Measurements from ENCODE around the gene SNX5. TPM values are rescaled to one million over a fixed set of nuclear protein-coding genes. Genes with fewer than 3 reads are reported as not detected.
"Not testable (repeated sequence)": the region's sequence is repeated elsewhere in the genome, so short reads cannot be mapped to it uniquely, and the experiment has no call there.

The SNX5 gene
- total RNA-seq, 2 donors from 2014 or later = 46.7 to 48.2 TPM

DNA sequence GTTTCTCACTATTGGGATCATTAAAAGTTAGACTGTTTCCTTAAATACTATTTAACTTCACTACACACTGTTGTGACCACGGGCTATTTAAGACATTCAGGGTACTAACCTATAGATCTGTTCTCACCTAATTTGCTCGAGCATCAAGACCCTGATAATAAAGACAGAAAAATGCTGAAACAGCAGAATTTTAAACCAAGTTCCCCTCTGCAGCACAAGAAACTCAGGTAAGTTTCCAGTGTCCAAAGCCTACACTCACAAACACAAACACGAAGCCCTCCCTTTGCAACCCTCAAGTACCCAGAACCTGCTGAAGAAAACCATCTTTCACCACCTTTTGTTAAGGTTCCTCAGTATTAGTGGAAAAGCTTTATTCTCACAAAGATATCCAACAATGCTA, 4.0 kb downstream of the SNX5 start:
- intact Hi-C loops (cut with DNase I) = no loop called here
- ATAC-seq = no peak
- no peak for DNase-seq

DNA sequence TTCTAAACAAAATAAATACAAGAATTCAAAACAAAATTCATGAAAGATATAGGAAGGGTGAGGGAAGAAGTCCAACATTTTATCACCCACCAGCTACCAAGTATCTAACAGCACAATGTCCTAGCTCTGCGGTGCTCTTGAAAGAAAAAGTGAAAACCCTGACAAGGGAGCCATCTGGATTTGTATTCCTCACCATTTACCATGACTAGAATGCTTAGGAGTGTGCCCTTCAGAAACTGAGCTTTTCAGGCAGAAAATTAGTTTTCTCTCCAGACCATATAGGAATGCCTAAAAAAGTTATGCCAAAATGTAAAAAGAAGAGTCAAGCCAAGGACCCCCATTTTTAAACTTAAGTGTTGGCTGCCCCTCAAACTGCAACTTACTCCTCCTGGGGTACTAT, 4.5 kb downstream of the SNX5 start:
- intact Hi-C loops (cut with DNase I) = no loop called here
- DNase-seq (no peak), ATAC-seq (no peak)

DNA sequence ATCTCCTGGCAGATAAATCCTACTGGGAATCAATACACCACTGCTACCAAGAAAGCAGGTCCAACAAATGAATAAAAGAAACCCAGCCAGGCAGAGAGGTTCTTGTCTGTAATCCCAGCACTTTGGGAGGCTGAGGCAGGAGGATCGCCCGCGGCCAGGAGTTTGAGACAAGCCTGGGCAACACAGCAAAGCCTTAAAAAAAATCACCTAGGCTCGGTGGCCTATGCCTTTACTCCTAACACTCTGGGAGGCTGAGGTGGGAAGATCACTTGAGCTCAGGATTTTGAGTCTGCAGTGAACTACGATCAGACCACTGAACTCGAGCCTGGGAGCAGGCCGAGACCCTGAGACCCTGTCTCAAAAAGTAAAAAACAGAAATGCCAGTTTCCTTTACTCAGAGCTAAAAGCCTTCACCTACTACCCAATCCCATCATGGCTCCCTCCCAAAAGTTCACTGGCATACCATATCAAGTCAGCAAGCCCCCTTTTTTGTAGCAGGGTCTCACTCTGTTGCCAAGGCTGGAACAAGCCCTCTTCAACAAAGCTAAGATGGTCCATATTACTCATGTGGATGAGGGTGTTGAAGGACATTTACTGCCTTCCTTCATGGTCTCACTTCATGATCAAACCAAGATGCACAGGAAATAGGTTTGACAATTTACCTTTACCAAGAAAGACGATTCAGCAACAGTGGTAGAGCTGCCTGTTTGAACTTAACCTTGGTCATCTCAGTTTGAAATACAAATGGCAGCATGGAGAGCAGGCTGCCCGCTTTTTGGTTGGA, 5.3 kb downstream of the SNX5 start:
- no peak for ATAC-seq
- intact Hi-C loops (cut with DNase I) = no loop called here
- no peak for DNase-seq

DNA sequence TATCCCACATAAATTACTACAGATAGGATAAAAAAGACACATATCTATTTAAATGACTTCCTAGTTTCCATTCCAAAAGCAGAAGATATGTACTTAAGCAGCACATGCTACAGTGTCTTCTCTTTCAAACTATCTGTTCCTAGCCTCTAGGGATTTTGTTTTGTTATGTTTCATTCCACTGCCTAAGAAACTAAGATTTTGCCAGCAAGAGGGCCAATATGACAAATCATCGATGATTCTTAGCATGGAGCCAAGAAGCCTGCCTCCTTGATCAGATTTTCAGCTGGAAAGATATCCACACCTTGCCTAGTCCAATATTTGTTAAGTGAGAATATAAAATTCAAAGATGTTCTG, 7.0 kb downstream of the SNX5 start:
- intact Hi-C loops (cut with DNase I) = no loop called here
- ATAC-seq (no peak), DNase-seq (no peak)

DNA sequence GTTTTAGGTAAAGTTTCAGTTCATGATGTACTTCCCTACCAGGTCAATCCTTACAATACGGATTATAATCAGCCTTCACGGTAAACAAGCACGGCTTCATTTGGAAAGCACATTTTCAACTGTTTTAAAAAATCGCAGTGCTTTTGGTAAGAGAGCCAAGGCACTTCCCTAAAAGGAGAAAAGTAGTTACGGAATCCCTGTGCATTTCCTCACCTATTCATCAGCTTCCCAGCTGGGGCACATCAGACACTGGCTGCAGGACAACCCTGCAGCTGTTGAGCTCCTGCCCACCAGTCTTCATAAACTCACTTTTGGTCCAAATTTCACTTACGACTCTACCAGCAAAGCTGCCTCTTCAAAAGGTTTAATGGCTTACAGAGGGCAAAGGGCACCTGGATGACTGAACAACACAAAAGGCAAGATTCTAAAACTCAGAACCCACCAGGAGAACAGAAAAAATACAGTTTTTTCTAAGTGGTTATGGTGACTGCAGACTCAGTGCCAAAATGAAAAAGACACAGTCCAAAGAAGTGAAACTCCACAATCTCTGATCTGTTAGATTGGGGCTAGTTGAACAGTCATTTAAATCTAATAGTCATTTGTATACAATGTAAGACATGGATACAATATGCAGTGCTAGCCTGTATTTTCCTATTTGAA, 7.5 kb downstream of the SNX5 start:
- DNase-seq (peak; percentile 48), ATAC-seq (peak; percentile 46 to 69)
- intact Hi-C loops (cut with DNase I) = no loop called here

DNA sequence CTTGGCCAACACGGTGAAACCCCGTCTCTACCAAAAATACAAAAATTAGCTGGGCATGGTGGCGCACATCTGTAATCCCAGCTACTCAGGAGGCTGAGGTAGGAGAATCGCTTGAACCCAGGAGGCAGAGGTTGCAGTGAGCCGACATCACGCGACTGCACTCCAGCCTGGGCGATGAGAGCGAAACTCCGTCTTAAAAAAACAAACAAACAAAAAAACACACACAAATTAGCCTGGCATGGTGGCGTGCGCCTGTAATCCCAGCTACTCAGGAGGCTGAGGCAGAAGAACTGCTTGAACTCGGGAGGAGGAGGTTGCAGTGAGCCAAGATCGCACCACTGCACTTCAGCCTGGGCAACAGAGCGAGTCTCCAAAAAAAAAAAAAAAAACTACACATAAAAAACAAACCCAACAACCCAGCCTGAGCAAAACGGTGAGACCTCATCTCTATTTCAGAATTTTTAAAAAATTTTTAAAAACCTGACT, 8.2 kb downstream of the SNX5 start:
- intact Hi-C loops (cut with DNase I); DNase-seq; ATAC-seq: not testable (repeated sequence)

DNA sequence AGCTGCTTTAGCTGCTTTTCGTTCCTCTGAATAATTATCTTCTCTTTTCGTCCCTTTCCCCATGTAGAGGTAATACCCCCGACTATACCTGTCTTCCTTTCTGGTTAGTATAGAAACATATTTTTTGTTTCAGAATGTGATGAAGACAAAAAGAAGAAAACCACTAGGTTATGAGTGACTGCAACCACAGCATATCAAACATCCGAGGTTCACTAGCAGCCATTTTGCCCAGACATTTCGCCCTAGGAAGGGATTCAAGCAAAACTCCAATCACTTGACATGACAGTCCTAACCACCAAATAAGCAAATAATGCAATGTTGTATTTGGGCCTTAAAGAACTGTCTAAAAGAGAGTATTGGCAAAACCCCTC, 9.4 kb downstream of the SNX5 start:
- intact Hi-C loops (cut with DNase I) = no loop called here
- no peak for ATAC-seq

DNA sequence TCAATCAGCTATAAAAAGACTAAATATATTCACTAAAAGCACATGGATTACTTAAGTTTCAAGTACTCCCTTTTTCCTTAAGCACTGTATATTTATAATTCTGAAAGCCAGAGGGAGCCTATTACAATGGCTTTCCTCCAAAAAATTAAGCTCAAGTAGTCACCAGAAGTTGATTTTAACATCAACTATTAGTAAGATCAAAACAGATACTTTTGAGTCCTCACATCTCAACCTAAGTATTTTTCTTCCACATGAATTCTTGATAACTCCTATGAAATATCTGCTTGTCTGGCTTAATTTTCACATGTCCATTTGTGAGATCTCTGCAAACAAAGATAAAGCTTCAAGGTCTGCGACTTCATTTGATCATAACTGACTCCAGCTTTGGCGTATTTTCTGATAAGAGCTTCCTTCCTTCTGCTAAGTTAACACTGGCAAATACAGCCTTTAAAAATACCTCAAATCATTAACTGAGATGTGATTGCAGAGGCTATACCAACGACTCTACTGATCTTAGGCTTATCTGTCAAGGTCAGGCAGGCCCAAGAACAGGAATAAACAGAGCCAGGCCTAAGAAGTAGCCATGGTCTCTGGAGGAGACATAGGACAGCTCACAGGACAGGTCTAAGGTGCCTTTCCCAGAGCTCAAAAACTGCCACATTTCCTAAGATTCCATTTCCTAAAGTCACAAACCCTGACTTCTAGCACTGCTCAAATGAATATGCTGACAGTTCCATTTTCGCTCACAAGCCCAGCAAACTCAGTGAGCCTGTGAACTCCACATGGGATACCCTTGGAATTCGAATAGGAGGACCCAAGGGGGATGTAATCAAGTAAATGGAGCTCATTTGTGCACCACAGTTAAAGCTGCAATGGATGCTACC, 10.0 kb downstream of the SNX5 start:
- DNase-seq (no peak), ATAC-seq (peak in 1 of 2 donors; percentile 24)
- intact Hi-C loops (cut with DNase I) = no loop called here

More for the DNA sequence above, 9.4 kb downstream of the SNX5 start:
- DNase-seq = no peak

DNA sequence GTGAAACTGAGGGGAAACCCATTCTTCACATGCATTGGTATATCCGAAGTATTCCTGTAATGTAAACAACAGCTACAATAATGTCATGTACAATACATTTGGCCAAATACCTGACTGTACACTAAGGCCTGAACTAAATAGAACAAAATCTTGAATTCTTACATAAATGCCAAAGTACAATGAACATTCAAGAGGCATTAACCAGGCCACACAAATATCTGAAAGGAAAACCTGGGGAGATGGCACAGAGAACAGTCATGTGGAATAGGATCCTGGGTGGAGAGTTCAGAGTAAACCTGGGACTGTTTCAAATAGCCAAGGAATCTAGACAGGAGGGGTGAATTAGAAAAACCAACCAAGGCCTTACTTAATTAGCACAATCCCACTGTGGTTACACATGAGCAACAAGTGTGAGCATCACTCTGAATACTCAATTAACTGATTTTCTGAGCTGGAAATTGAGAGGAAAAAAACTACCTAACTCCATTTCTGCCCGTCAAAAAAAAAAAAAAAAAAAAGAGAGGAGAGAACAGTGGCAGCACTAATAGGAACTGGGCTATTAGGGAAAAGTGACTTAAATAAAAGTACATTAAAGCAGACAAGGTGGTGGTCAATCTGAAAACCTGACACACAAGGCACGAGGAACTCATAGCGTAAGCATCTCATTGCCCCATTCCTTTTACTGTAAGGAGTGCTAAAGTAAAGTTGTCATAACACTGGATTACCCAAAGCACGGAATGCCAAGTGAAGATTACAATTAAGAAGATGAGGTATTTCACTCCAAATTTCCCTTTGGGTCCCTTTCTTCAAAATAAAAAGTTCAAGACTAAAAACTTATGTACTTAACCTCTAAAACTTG, 10.9 kb downstream of the SNX5 start:
- intact Hi-C loops (cut with DNase I) = no loop called here
- DNase-seq = no peak
- ATAC-seq = no peak

DNA sequence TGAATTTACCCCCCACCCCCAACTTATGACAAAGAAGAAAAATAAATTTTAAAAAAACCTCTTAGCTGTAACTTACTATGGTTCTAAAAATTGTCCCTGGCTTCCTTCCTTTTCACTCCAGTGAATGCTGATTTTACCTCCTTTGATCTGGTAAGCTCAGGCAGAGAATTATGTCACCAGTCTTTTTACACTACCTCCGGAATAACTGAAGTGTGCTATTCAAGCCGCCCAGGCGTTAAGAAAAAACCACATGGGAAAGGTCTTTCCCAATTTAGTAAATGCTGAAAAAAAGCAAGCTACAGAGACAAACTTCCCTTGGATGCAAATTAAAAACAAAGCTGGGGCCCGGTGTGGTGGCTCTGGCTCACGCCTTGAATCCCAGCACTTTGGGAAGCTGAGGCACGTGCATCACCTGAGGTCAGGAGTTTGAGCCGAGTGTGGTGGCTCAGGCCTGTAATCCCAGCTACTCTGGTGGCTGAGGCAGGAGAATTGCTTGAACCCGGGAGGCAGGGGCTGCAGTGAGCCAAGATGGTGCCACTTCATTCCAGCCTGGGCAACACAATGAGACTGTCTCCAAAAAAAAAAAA, 12.4 kb downstream of the SNX5 start:
- ATAC-seq (no peak), DNase-seq (no peak)
- intact Hi-C loops (cut with DNase I) = no loop called here

DNA sequence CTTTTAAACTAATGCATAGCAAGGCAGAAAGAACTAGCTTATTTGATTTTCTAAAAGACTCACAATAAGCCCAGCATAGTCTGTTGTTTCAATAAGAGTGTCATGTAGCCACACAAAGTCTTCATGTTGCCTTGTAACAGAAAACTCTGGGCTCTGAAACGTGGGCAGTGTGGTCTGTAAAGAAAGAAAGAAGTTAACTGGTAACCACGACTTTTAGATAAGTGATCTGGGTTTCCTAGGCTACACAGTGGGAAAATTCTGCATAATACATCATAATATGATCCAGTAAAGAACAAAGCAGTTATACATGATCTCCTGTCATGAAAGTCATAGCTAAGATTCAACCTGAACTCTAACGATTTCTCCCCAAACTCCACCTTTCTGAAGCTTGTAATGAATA, 13.3 kb downstream of the SNX5 start:
- DNase-seq = no peak
- ATAC-seq = no peak
- intact Hi-C loops (cut with DNase I) = no loop called here

DNA sequence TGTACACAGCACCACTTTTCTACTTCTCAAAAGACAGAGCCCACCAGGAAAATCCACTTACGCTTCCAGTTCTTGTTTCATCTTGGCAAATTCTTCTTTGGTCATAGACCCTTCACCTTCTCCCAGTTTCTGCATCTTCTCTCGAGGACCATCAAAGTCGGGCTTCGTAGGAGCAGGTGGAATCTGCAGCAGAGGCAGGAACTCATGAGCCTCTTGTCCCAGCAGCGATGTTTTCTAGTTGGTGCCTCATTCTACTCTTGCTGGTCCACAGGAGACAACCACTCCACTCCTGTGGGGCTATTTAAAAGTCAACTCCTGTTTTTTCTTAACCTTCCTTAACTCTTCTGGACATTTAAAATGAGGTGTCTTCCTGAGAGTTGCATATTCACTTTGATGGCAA, 14.7 kb downstream of the SNX5 start:
- no peak for ATAC-seq
- no peak for DNase-seq
- intact Hi-C loops (cut with DNase I) = no loop called here

DNA sequence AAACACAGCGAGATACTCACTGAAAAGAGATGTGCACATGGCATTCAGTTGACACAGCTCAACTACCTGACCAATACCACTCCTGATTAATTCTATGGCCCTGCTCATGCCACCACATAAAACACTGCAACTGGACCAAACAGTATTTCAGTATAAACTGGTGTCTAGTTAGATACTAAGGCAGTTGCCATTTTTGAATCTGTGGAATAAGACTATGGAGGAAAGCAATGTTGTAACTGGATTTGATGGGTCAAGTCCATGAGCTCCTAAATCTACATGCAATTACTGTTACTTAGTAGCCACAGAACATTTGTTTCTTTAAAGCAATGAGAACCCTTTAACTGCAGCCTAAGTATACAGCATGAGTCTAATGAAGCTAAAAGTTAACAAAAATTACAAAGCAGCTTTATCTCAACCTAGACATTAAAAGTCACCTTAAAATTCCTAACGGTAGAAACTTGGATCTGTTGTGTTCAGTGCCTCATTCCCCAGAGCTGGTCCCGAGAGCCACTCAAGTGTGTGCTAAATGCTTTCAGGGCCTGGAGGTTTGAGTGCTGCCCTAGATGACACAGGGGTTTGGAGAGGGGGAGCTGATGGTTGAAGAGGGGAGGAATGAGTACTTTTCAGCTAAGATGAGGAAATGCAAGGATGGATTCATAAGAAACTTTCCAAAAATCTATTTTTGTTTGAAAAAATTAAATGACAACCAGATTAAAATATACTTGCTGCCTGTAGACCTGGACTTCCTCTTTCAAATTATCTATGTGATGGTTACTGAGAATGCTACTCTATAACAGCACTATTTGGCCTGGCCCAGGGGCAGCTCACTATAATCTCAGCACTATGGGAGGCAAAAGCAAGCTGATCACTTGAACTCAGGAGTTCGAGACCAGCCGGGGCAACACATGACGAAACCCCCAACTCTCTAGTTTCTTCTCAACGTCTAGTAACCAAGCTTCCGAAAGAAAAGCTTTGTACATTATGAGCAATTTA, 15.6 kb downstream of the SNX5 start:
- intact Hi-C loops (cut with DNase I) = no loop called here
- DNase-seq = no peak
- ATAC-seq = no peak

DNA sequence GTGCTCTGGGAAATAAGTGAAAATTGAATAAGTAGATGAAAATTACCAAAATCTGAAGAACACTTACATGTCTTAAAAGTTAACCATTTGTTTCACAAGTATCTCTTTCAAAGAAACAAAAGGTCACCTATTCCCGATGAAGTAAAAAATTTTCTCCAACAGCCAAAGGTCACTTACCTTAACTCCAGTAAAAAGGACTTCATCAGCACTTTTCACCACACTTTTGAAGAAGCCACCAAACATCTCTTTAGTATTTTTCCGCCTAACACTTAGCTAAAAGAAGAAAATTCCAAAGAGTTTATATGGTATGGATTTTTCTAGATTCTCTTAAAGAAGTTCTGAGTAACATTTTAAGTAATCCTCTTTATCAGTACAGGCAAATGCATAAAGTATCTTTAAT, 17.3 kb downstream of the SNX5 start:
- ATAC-seq = no peak

DNA sequence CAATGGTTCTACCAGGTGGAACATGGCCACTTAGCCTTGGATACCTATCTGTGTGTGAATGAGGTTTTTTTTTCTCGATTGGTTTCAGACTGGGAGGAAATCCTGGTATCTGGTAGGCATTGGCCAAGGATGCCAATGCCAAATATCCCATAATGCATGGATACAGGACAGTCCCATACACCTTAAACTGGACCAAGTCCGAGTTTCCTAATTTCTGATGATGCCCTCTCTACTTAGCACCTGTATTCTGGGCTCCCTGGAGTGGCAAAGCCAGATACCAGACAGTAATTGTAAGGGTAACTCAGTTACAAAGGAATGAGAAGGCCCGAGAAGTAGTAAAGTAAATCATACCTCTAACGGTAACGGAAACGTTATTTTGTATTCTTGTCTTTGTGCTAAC, 17.9 kb downstream of the SNX5 start:
- intact Hi-C loops (cut with DNase I) = no loop called here
- ATAC-seq (no peak), DNase-seq (no peak)

More for the DNA sequence above, 17.3 kb downstream of the SNX5 start:
- no peak for DNase-seq
- intact Hi-C loops (cut with DNase I) = no loop called here

DNA sequence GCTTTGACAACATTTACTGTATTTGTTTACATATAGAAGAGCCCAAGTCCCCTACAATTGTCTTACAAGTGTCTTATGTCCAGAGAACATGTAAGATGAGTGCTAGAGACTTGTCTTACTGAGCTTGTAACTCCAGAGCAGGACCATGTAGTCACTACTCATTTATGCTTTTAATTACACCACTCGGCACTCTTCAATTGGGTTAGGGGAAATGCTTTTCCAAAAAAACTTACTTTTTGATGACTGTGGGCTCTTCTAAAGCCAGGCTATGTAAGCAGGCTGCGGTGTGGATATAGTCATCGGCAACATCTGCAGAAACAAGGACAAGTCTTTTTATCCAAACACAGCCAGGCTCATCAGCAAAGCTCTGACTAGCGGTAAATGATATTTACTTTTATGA, 18.7 kb downstream of the SNX5 start:
- DNase-seq (no peak), ATAC-seq (no peak)
- intact Hi-C loops (cut with DNase I) = no loop called here

DNA sequence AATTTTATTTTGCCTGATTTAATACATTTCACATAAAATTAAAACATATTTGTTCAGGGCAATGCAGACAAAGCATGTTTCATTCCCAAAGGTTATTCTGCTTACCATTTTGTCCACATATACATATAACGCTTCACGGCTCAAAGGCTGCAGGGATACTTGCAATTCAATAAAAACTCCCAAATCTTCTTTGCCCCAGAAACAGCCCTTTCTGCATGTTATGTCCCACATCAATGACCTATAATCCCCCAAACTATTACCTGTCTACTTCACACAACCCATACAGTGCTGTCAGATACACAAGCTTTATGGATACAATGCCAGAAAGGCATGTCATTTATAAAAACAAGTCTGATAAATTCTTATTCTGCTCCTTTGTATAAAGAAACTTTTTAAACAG, 20.2 kb downstream of the SNX5 start:
- DNase-seq (no peak), ATAC-seq (no peak)

DNA sequence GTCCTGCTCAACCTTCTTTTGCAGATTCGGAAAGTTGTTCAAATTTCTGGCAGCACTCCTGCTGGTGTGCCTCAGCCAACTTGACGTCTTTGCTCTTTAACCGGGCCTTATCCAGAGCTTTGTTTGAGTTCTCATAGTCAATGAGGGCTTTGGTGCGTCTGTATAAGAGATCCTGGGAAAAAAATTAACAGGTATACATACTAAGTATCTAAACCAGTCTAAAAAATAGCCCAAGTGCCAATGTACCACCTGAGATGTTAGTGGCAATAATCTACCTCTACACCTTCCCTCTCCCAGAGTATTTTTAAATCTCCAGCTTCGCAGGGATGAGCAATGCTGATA, 21.1 kb downstream of the SNX5 start:
- ATAC-seq (no peak), DNase-seq (no peak)
- intact Hi-C loops (cut with DNase I) = no loop called here

More for the DNA sequence above, 20.2 kb downstream of the SNX5 start:
- intact Hi-C loops (cut with DNase I) = no loop called here
